ENCODE measurements around the gene PCDHA3. TPM values are rescaled to one million over a fixed set of nuclear protein-coding genes. Genes with fewer than 3 reads are reported as not detected.
"Not testable (repeated sequence)": the region's sequence is repeated elsewhere in the genome, so short reads cannot be mapped to it uniquely, and the experiment has no call there.

PCDHA3 gene
- total and polyA plus RNA-seq, 2 donors, result under 0.01 to 0.07 TPM

- WGBS, result 29% methylated on average over 46 of the region's 48 CpGs
- DNase-seq (ENCODE audit: low read depth in 6 of 9, low spot score in 9 of 9); H3K36me3 ChIP-seq (ENCODE audit: control insufficient read depth in 2 of 2, insufficient read depth in 2 of 2, low read length in 1 of 2); H3K4me1 ChIP-seq (ENCODE audit: control insufficient read depth in 2 of 2, insufficient read depth in 2 of 2, low read length in 2 of 2); H3K4me3 ChIP-seq (ENCODE audit: low read length in 2 of 2); H3K27ac ChIP-seq (ENCODE audit: low read depth in 1 of 2, low read length in 1 of 2); H3K27me3 ChIP-seq (ENCODE audit: control insufficient read depth in 2 of 2, insufficient read depth in 1 of 2, low read length in 1 of 2): not testable (repeated sequence)
- H3K9me3 ChIP-seq (ENCODE audit: control insufficient read depth in 2 of 2, insufficient read depth in 1 of 2, low read length in 1 of 2), result peaks cover 3 to 19% of the 10 kb centered on the region in 2 donors
Observed at GRCh38 chr5:140848139-140849102, 47.6 kb downstream of the PCDHA3 start, which contains the start of gene PCDHA9. TSS of gene PCDHA9 (plus strand) at chr5:140848382. CDS start at chr5:140848496, 114 bp downstream.

DNA sequence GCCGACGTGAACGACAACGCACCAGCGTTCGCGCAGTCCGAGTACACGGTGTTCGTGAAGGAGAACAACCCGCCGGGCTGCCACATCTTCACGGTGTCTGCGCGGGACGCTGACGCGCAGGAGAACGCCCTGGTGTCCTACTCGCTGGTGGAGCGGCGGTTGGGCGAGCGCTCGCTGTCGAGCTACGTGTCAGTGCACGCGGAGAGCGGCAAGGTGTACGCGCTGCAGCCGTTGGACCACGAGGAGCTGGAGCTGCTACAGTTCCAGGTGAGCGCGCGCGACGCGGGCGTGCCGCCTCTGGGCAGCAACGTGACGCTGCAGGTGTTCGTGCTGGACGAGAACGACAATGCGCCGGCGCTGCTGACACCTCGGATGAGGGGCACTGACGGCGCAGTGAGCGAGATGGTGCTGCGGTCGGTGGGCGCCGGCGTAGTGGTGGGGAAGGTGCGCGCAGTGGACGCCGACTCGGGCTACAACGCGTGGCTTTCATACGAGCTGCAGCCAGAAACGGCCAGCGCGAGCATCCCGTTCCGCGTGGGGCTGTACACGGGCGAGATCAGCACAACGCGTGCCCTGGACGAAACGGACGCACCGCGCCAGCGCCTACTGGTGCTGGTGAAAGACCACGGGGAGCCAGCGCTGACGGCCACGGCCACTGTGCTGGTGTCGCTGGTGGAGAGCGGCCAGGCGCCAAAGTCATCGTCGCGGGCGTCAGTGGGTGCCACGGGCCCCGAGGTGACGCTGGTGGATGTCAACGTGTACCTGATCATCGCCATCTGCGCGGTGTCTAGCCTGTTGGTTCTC, 49.2 kb downstream of the PCDHA3 start:
- peaks cover 3 to 18% of the 10 kb centered on the region in 2 donors for H3K9me3 ChIP-seq (ENCODE audit: control insufficient read depth in 2 of 2, insufficient read depth in 1 of 2, low read length in 1 of 2)
- not testable (repeated sequence) for DNase-seq (ENCODE audit: low read depth in 6 of 9, low spot score in 9 of 9); H3K4me3 ChIP-seq (ENCODE audit: low read length in 2 of 2); H3K4me1 ChIP-seq (ENCODE audit: control insufficient read depth in 2 of 2, insufficient read depth in 2 of 2, low read length in 2 of 2); H3K27ac ChIP-seq (ENCODE audit: low read depth in 1 of 2, low read length in 1 of 2); H3K27me3 ChIP-seq (ENCODE audit: control insufficient read depth in 2 of 2, insufficient read depth in 1 of 2, low read length in 1 of 2); H3K36me3 ChIP-seq (ENCODE audit: control insufficient read depth in 2 of 2, insufficient read depth in 2 of 2, low read length in 1 of 2)
- WGBS, result 60% methylated on average over 101 of the region's 101 CpGs

Other genes with a start within 250 kb of the PCDHA3 start
- gene SRA1, start 243.6 kb upstream of the PCDHA3 start, total RNA-seq, result 29.7 TPM
- 46.3 TPM for gene SRA1, start 243.6 kb upstream of the PCDHA3 start, polyA plus RNA-seq
- 9.3 TPM for gene APBB3, start 236.5 kb upstream of the PCDHA3 start, total RNA-seq
- 51.2 TPM for gene APBB3, start 236.5 kb upstream of the PCDHA3 start, polyA plus RNA-seq
- 10.1 TPM for gene SLC35A4, start 236.2 kb upstream of the PCDHA3 start, total RNA-seq
- 28.0 TPM for gene SLC35A4, start 236.2 kb upstream of the PCDHA3 start, polyA plus RNA-seq
- gene CD14, start 167.9 kb upstream of the PCDHA3 start, total RNA-seq, result 23.7 TPM
- 48.6 TPM for gene CD14, start 167.9 kb upstream of the PCDHA3 start, polyA plus RNA-seq
- 10.5 TPM for gene TMCO6, start 161.6 kb upstream of the PCDHA3 start, total RNA-seq
- 18.4 TPM for gene TMCO6, start 161.6 kb upstream of the PCDHA3 start, polyA plus RNA-seq
- gene NDUFA2, start 153.4 kb upstream of the PCDHA3 start, total RNA-seq, result 89.7 TPM
- gene NDUFA2, start 153.4 kb upstream of the PCDHA3 start, polyA plus RNA-seq, result 193 TPM
- gene IK, start 153.2 kb upstream of the PCDHA3 start, total RNA-seq, result 139 TPM
- 94.2 TPM for gene IK, start 153.2 kb upstream of the PCDHA3 start, polyA plus RNA-seq
- gene WDR55, start 136.2 kb upstream of the PCDHA3 start, total RNA-seq, result 9.7 TPM
- 24.0 TPM for gene WDR55, start 136.2 kb upstream of the PCDHA3 start, polyA plus RNA-seq
- gene DND1, start 127.5 kb upstream of the PCDHA3 start, total RNA-seq, result 0.52 TPM
- 5.0 TPM for gene DND1, start 127.5 kb upstream of the PCDHA3 start, polyA plus RNA-seq
- 45.4 TPM for gene HARS1, start 109.7 kb upstream of the PCDHA3 start, total RNA-seq
- 58.8 TPM for gene HARS1, start 109.7 kb upstream of the PCDHA3 start, polyA plus RNA-seq
- gene HARS2, start 109.6 kb upstream of the PCDHA3 start, total RNA-seq, result 23.4 TPM
- 32.6 TPM for gene HARS2, start 109.6 kb upstream of the PCDHA3 start, polyA plus RNA-seq
- 104 TPM for gene ZMAT2, start 100.6 kb upstream of the PCDHA3 start, total RNA-seq
- gene ZMAT2, start 100.6 kb upstream of the PCDHA3 start, polyA plus RNA-seq, result 75.1 TPM
- gene PCDHA1, start 14.9 kb upstream of the PCDHA3 start, total RNA-seq, result not detected
- gene PCDHA1, start 14.9 kb upstream of the PCDHA3 start, polyA plus RNA-seq, result not detected
- gene PCDHA2, start 6.2 kb upstream of the PCDHA3 start, total RNA-seq, result not detected
- gene PCDHA2, start 6.2 kb upstream of the PCDHA3 start, polyA plus RNA-seq, result 0.02 TPM
- gene PCDHA4, start 6.0 kb downstream of the PCDHA3 start, total RNA-seq, result 0.05 TPM
- gene PCDHA4, start 6.0 kb downstream of the PCDHA3 start, polyA plus RNA-seq, result 0.05 TPM
- not detected for gene PCDHA5, start 20.6 kb downstream of the PCDHA3 start, total RNA-seq
- 0.02 TPM for gene PCDHA5, start 20.6 kb downstream of the PCDHA3 start, polyA plus RNA-seq
- 0.05 TPM for gene PCDHA6, start 26.9 kb downstream of the PCDHA3 start, total RNA-seq
- gene PCDHA6, start 26.9 kb downstream of the PCDHA3 start, polyA plus RNA-seq, result 0.05 TPM
- under 0.01 TPM for gene PCDHA7, start 33.2 kb downstream of the PCDHA3 start, total RNA-seq
- 0.02 TPM for gene PCDHA7, start 33.2 kb downstream of the PCDHA3 start, polyA plus RNA-seq
- not detected for gene PCDHA8, start 40.1 kb downstream of the PCDHA3 start, total RNA-seq
- 0.02 TPM for gene PCDHA8, start 40.1 kb downstream of the PCDHA3 start, polyA plus RNA-seq
- gene PCDHA9, start 47.3 kb downstream of the PCDHA3 start, total RNA-seq, result not detected
- gene PCDHA9, start 47.3 kb downstream of the PCDHA3 start, polyA plus RNA-seq, result not detected
- under 0.01 TPM for gene PCDHA10, start 54.8 kb downstream of the PCDHA3 start, total RNA-seq
- gene PCDHA10, start 54.8 kb downstream of the PCDHA3 start, polyA plus RNA-seq, result 0.02 TPM
- 0.05 TPM for gene PCDHA11, start 67.9 kb downstream of the PCDHA3 start, total RNA-seq
- under 0.01 TPM for gene PCDHA11, start 67.9 kb downstream of the PCDHA3 start, polyA plus RNA-seq
- under 0.01 TPM for gene PCDHA12, start 74.3 kb downstream of the PCDHA3 start, total RNA-seq
- not detected for gene PCDHA12, start 74.3 kb downstream of the PCDHA3 start, polyA plus RNA-seq
- gene PCDHA13, start 81.1 kb downstream of the PCDHA3 start, total RNA-seq, result under 0.01 TPM
- under 0.01 TPM for gene PCDHA13, start 81.1 kb downstream of the PCDHA3 start, polyA plus RNA-seq
- gene PCDHAC1, start 125.2 kb downstream of the PCDHA3 start, total RNA-seq, result 0.05 TPM
- gene PCDHAC1, start 125.2 kb downstream of the PCDHA3 start, polyA plus RNA-seq, result 0.02 TPM
- 0.38 TPM for gene PCDHAC2, start 165.4 kb downstream of the PCDHA3 start, total RNA-seq
- 0.02 TPM for gene PCDHAC2, start 165.4 kb downstream of the PCDHA3 start, polyA plus RNA-seq